ENCODE results near the gene FAM3B. TPM values are rescaled to one million over a fixed set of nuclear protein-coding genes. Genes with fewer than 3 reads are reported as not detected.

The FAM3B gene
- 100 to 1,000 TPM in 3 of 4 donors, 10 to 100 TPM in 1; 49.5 to 323 (median 159) TPM for total RNA-seq

- Histone ChIP-seq H3K4me1 (peaks cover 0 to 32% (median 2%) of the 10 kb centered on the region in 4 donors), H3K27me3 (peaks cover 0 to 4% of the 10 kb centered on the region in 2 donors), H3K9me3 (no peaks in the 10 kb centered on the region), H3K36me3 (no peaks in the 10 kb centered on the region), H3K27ac (peak within 1 kb of the TSS; percentile 25 to 98 (median 94)), H3K4me3 (peak within 1 kb of the TSS; percentile 19 to 73 (median 50))
- peak in 2 of 3 donors; percentile 83 to 93 for DNase-seq
- TF ChIP-seq CTCF (IDR thresholded peaks at IDR 0.05) (peak in 1 of 6 experiments; percentile 10), POLR2A (IDR thresholded peaks at IDR 0.05) (peak; percentile 79 to 80)
These were observed at the start of gene FAM3B for GRCh38 chr21:41316200-41317062. Gene FAM3B (plus strand): TSS chr21:41316801. CDS start chr21:41316880, 79 bp downstream.

- TF ChIP-seq CTCF (IDR thresholded peaks at IDR 0.05) (no peak), POLR2A (IDR thresholded peaks at IDR 0.05) (no peak)
- Histone ChIP-seq H3K36me3 (no peaks in the 10 kb centered on the region), H3K4me1 (no peaks in the 10 kb centered on the region), H3K27ac (no peak overlapping the region), H3K4me3 (no peak overlapping the region), H3K27me3 (no peaks in the 10 kb centered on the region), H3K9me3 (peaks cover 0 to 7% (median 0%) of the 10 kb centered on the region in 4 donors)
- DNase-seq = no peak
These were observed 49.3 kb upstream of the FAM3B start for GRCh38 chr21:41267346-41267745.

- Histone ChIP-seq H3K27ac (no peak overlapping the region), H3K4me3 (no peak overlapping the region), H3K27me3 (no peaks in the 10 kb centered on the region), H3K9me3 (peaks cover 0 to 7% (median 0%) of the 10 kb centered on the region in 4 donors), H3K4me1 (no peaks in the 10 kb centered on the region), H3K36me3 (no peaks in the 10 kb centered on the region)
- TF ChIP-seq POLR2A (IDR thresholded peaks at IDR 0.05) = no peak
- no peak for TF ChIP-seq CTCF (IDR thresholded peaks at IDR 0.05)
- no peak for DNase-seq
These were observed 47.1 kb upstream of the FAM3B start for GRCh38 chr21:41269535-41269934.

- TF ChIP-seq POLR2A (IDR thresholded peaks at IDR 0.05) (no peak), CTCF (IDR thresholded peaks at IDR 0.05) (no peak)
- no peaks in the 10 kb centered on the region for H3K27me3 ChIP-seq
- no peaks in the 10 kb centered on the region for H3K4me1 ChIP-seq
- no peak for DNase-seq
- no peak overlapping the region for H3K4me3 ChIP-seq
- H3K36me3 ChIP-seq = no peaks in the 10 kb centered on the region
- no peak overlapping the region for H3K27ac ChIP-seq
- H3K9me3 ChIP-seq = peaks cover 0 to 1% (median 0%) of the 10 kb centered on the region in 4 donors
These were observed 39.4 kb upstream of the FAM3B start for GRCh38 chr21:41277196-41277595.

- no peak for DNase-seq
- Histone ChIP-seq H3K4me1 (no peaks in the 10 kb centered on the region), H3K36me3 (no peaks in the 10 kb centered on the region), H3K4me3 (no peak overlapping the region), H3K27me3 (no peaks in the 10 kb centered on the region), H3K9me3 (no peaks in the 10 kb centered on the region), H3K27ac (no peak overlapping the region)
- TF ChIP-seq CTCF (IDR thresholded peaks at IDR 0.05) (no peak), POLR2A (IDR thresholded peaks at IDR 0.05) (no peak)
These were observed 38.8 kb upstream of the FAM3B start for GRCh38 chr21:41277846-41278245.

Data from Peyer's patch (tissue), 4 donors.